ENCODE measurements around the gene DCST1.
A peak's percentile ranks its signal among the peaks of the same experiment; 100 is the strongest.

DCST1 gene

GRCh38 chr1:155037043-155037442, 3.4 kb downstream of the DCST1 start:
- DNase-seq = no peak

- DNase-seq = no peak
Observed at GRCh38 chr1:155037851-155038441, 4.3 kb downstream of the DCST1 start.

GRCh38 chr1:155038602-155039307, 5.1 kb downstream of the DCST1 start:
- no peak for DNase-seq

- DNase-seq = no peak
Observed at GRCh38 chr1:155039308-155039669, 5.7 kb downstream of the DCST1 start.

- no peak for DNase-seq
Observed at GRCh38 chr1:155040358-155041093, 6.9 kb downstream of the DCST1 start.

GRCh38 chr1:155042789-155043188, 9.2 kb downstream of the DCST1 start:
- DNase-seq = no peak

GRCh38 chr1:155043301-155043702, 9.7 kb downstream of the DCST1 start:
- DNase-seq = no peak

GRCh38 chr1:155043793-155044192, 10.2 kb downstream of the DCST1 start:
- no peak for DNase-seq

- no peak for DNase-seq
Observed at GRCh38 chr1:155044365-155044764, 10.7 kb downstream of the DCST1 start.

GRCh38 chr1:155044812-155045657, 11.4 kb downstream of the DCST1 start:
- DNase-seq = peak; percentile 64 to 70

GRCh38 chr1:155048449-155049334, 15.1 kb downstream of the DCST1 start:
- DNase-seq = no peak

- DNase-seq = no peak
Observed at GRCh38 chr1:155049651-155050559, 16.3 kb downstream of the DCST1 start.

- peak; percentile 75 to 85 for DNase-seq
Observed at GRCh38 chr1:155050560-155051341, 17.1 kb downstream of the DCST1 start, which contains the start of gene ADAM15. Gene ADAM15, plus strand, starts transcription at chr1:155051316. Its CDS starts 71 bp downstream, at chr1:155051387.

- DNase-seq = no peak
Observed at GRCh38 chr1:155051342-155051776, 17.7 kb downstream of the DCST1 start.

- peak in 1 of 2 donors; percentile 45 for DNase-seq
Observed at GRCh38 chr1:155051777-155052398, 18.3 kb downstream of the DCST1 start.

GRCh38 chr1:155052439-155053395, 19.1 kb downstream of the DCST1 start:
- no peak for DNase-seq

- DNase-seq = no peak
Observed at GRCh38 chr1:155053531-155054105, 20.0 kb downstream of the DCST1 start.

GRCh38 chr1:155057104-155057503, 23.5 kb downstream of the DCST1 start:
- DNase-seq = no peak
